Measurements from ENCODE around the gene TMEM9B.

- TF ChIP-seq CTCF (IDR thresholded peaks at IDR 0.05; ENCODE audit: low read depth, low read length): no peak
- no peak for TF ChIP-seq POLR2A (IDR thresholded peaks at IDR 0.05; ENCODE audit: extremely low read depth, insufficient read length)
- no peak for TF ChIP-seq MAX (IDR thresholded peaks at IDR 0.05; ENCODE audit: low read depth, low read length)
These were observed 36.0 kb downstream of the TMEM9B start for GRCh38 chr11:8928205-8928604.
